K562 (cell line): Measurements from ENCODE around the gene ZSCAN22. TPM values are rescaled to one million over a fixed set of nuclear protein-coding genes. Genes with fewer than 3 reads are reported as not detected.

Experiments used
- CHD1 ChIP-seq: fragments of 200-600 bp; sonication (generic); IDR thresholded peaks from one replicate; pipeline ENCODE4 v1.6.1; 2012; ENCODE audit warnings: mild to moderate bottlenecking, moderate library complexity, low read length, inconsistent platforms
- ESRRB ChIP-seq: fragments of 250-450 bp; sonication (Bioruptor Pico); IDR thresholded peaks from 2 replicates; pipeline ENCODE4 v1.5.0; 2020; ENCODE audit warnings: mild to moderate bottlenecking, moderate library complexity, borderline replicate concordance
- ETV1 ChIP-seq: fragments of 450-650 bp; conservative IDR thresholded peaks from 2 replicates; pipeline ENCODE4 v1.6.1; 2016; ENCODE audit warnings: missing genetic modification characterization, control low read depth, low read depth, missing compliant biosample characterization
- KDM1A ChIP-seq, 2 experiments: fragments of 450-650 bp; IDR thresholded peaks; 2 replicates each; pipeline ENCODE4 v1.6.1; 2016; ENCODE audit warnings: mild to moderate bottlenecking in 2 of 2
- MBD2 ChIP-seq: sonication (generic); IDR thresholded peaks from 2 replicates; pipeline ENCODE4 v1.6.1; 2016; ENCODE audit warnings: low read depth, borderline replicate concordance
- MEIS2 ChIP-seq: fragments of 450-650 bp; IDR thresholded peaks from 2 replicates; pipeline ENCODE4 v1.6.1; 2014; ENCODE audit warnings: mild to moderate bottlenecking; ENCODE audit not compliant: partially characterized antibody
- MYC ChIP-seq, 2 experiments: fragments of 250-450 bp in 1 of 2; sonication (Bioruptor Pico) in 1 of 2; IDR thresholded peaks; 2 replicates each; pipeline versions ENCODE4 v1.5.1 to v1.6.1; 2012 to 2021; ENCODE audit warnings: low read depth in 2 of 2, borderline replicate concordance in 1 of 2, improper control_type of control experiment in 1 of 2, low read length in 1 of 2, mild to moderate bottlenecking in 1 of 2, moderate library complexity in 1 of 2
- NFE2L1 ChIP-seq: fragments of 450-650 bp; IDR thresholded peaks from 2 replicates; pipeline ENCODE4 v1.6.1; 2016; ENCODE audit warnings: missing genetic modification characterization, low read depth, mild to moderate bottlenecking, missing compliant biosample characterization, moderate library complexity, borderline replicate concordance
- POLR3G ChIP-seq: IDR thresholded peaks from 2 replicates; pipeline ENCODE4 v1.6.1; 2011; ENCODE audit not compliant: insufficient read length, insufficient replicate concordance; ENCODE audit errors: extremely low read depth
- PYGO2 ChIP-seq: fragments of 450-650 bp; IDR thresholded peaks from 2 replicates; pipeline ENCODE4 v1.6.1; 2016; ENCODE audit warnings: mild to moderate bottlenecking, missing genetic modification characterization, moderate library complexity, missing compliant biosample characterization
- RCOR1 ChIP-seq, 2 experiments: IDR thresholded peaks; 2 replicates each; pipeline ENCODE4 v1.6.1; 2012; ENCODE audit warnings: low read depth in 2 of 2, low read length in 2 of 2, borderline replicate concordance in 1 of 2, improper control_type of control experiment in 1 of 2
- SP2 ChIP-seq: IDR thresholded peaks from 2 replicates; pipeline ENCODE4 v1.6.1; 2011; ENCODE audit warnings: mild to moderate bottlenecking, low read depth, low read length, moderate library complexity; ENCODE audit not compliant: poor library complexity, severe bottlenecking; ENCODE audit errors: extremely low read depth
- TCFL5 ChIP-seq: fragments of 250-450 bp; sonication (Bioruptor Pico); conservative IDR thresholded peaks from 2 replicates; pipeline ENCODE4 v1.6.1; 2021; ENCODE audit warnings: mild to moderate bottlenecking, moderate library complexity, matching md5 sums
- ZBTB17 ChIP-seq: fragments of 450-650 bp; formaldehyde crosslinking; IDR thresholded peaks from 2 replicates; pipeline ENCODE4 v1.4.0; 2020; ENCODE audit warnings: mild to moderate bottlenecking
- ZNF124 ChIP-seq: sonication (generic); formaldehyde crosslinking; IDR thresholded peaks from 2 replicates; pipeline ENCODE4 v1.8.1; 2022; ENCODE audit warnings: missing genetic modification reagents
- ZNF133 ChIP-seq: fragments of 250-450 bp; sonication (Bioruptor Pico); IDR thresholded peaks from 2 replicates; pipeline ENCODE4 v1.4.0; 2020; ENCODE audit warnings: mild to moderate bottlenecking
- ZNF561 ChIP-seq: fragments of 450-650 bp; formaldehyde crosslinking; conservative IDR thresholded peaks from 2 replicates; pipeline ENCODE4 v1.4.0; 2020; ENCODE audit warnings: mild to moderate bottlenecking, moderate library complexity
- ZNF77 ChIP-seq: fragments of 250-450 bp; sonication (Bioruptor Pico); IDR thresholded peaks from 2 replicates; pipeline ENCODE4 v1.5.0; 2020
- polyA plus RNA-seq, 8 experiments: library from polyadenylated mRNA; depleted of rRNA in 4 of 8; stranded (reverse) in 5 of 8; unstranded in 3 of 8; fragments of >200 nt; fragmentation: Nextera tagmentation in 2 of 8; fragmentation: Illumina TruSeq in 1 of 8; extraction: Ambion mirVana in 2 of 8; extraction: Trizol in 1 of 8; gene quantifications; 2 replicates each; pipeline versions ENCODE4 v1.2.1 to v1.2.3, GENCODE V29; 2011 to 2014; ENCODE audit warnings: inconsistent platforms in 1 of 8, missing spikeins in 1 of 8
- total RNA-seq, 7 experiments: library from RNA; depleted of rRNA in 6 of 7; stranded (reverse); fragments of >200 nt in 6 of 7; fragmentation: Illumina TruSeq in 2 of 7; extraction: Trizol in 2 of 7; gene quantifications; 2 replicates each; pipeline versions ENCODE4 v1.2.1 to v1.2.3, GENCODE V29; 2011 to 2021; ENCODE audit warnings: low replicate concordance in 1 of 7
- TF ChIP-seq, protein P1 (sequence below): fragments of 250-450 bp; sonication (Bioruptor Pico); IDR thresholded peaks from 2 replicates; pipeline ENCODE4 v1.8.0; 2022; ENCODE audit warnings: moderate library complexity, mild to moderate bottlenecking, inconsistent platforms
- TF ChIP-seq, protein P2 (sequence below): IDR thresholded peaks from 2 replicates; pipeline ENCODE4 v1.6.1; 2016; ENCODE audit warnings: missing genetic modification characterization, missing compliant biosample characterization
- TF ChIP-seq, protein P3 (sequence below): sonication (generic); formaldehyde crosslinking; IDR thresholded peaks from 2 replicates; pipeline ENCODE4 v1.8.1; 2022; ENCODE audit warnings: missing genetic modification reagents
- TF ChIP-seq, protein P4 (sequence below): sonication (generic); formaldehyde crosslinking; IDR thresholded peaks from 2 replicates; pipeline ENCODE4 v1.8.0; 2022; ENCODE audit warnings: mild to moderate bottlenecking, missing genetic modification reagents
- TF ChIP-seq, protein P5 (sequence below): sonication (generic); formaldehyde crosslinking; IDR thresholded peaks from 2 replicates; pipeline ENCODE4 v1.9.0; 2022; ENCODE audit warnings: mild to moderate bottlenecking, missing genetic modification reagents

Gene ZSCAN22
- total and polyA plus RNA-seq, 9 of the 15 experiments (the other 6 are each of a cell fraction or from before 2014, with no cell fraction given): 0.98 to 5.3 (median 3.0) TPM

DNA sequence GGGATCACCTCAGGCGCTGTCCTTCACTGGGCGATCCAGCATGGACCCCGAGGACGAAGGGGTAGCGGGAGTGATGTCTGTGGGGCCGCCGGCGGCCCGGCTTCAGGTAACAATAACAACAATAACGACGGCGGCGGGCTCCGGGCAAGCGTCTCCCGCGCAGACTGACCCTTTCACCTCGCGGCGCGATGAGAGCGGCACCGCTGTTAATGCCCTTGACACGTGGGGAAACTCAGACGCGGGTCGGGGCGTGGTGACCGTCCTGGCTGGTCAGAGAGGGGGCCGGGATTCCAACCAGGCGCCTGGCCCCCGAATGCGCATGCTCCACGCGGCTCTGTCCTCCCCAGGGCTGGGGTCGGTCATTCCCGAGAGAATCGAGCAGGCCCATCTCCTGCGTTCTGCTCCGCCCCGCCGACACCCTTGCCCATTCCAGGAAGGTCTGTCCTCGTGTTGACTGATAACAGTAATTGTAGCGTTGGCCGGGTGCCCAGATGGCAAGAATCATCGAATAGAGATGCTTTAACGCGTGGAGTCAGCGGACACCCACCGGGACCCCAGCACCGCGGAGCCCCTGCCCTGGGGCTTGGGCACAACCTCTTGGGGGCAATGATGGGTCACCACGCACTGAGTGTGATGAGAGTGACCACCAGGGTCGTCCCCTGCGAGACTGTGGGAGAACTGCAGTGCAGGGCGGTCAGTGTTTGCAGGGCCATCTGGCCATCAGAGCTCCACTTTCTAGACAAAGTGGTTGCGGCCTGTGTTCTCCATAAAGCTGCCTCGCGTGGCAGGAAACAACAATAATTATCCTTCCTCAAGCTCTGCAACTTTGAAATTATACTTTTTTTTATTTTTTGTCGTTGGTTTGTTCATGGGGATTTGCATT is 47.5 kb upstream of the ZSCAN22 start (continued):
- TF ChIP-seq POLR3G (no peak), MYC (IDR thresholded peaks at IDR 0.05; ENCODE audit: low read depth, low read length) (peak; percentile 59; the same call in 1 of the 2 replicates), MYC (CRISPR knock-in tag; IDR thresholded peaks at IDR 0.05; ENCODE audit: borderline replicate concordance, low read depth) (peak; percentile 90), NFE2L1 (tag) (no peak), RCOR1 (IDR thresholded peaks at IDR 0.05; ENCODE audit: borderline replicate concordance in 1 of 2, low read depth in 2 of 2, low read length in 2 of 2) (peak in 1 of 2 experiments; percentile 37; a peak in 1 of 4 replicates), KDM1A (IDR thresholded peaks at IDR 0.05) (no peak), MBD2 (no peak), TCFL5 (CRISPR knock-in tag) (no peak), ZBTB17 (CRISPR knock-in tag) (peak; percentile 90), ZNF133 (CRISPR knock-in tag) (peak; percentile 2; the same call in 1 of the 2 replicates), ZNF77 (no peak), MEIS2 (peak; percentile 64), CHD1 (peak; percentile 95), ETV1 (no peak), PYGO2 (no peak), ESRRB (CRISPR knock-in tag) (no peak), ZNF124 (CRISPR knock-in tag) (no peak), SP2 (no peak), ZNF561 (CRISPR knock-in tag) (no peak)
- TF ChIP-seq, protein P1, sequence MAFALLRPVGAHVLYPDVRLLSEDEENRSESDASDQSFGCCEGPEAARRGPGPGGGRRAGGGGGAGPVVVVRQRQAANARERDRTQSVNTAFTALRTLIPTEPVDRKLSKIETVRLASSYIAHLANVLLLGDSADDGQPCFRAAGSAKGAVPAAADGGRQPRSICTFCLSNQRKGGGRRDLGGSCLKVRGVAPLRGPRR (CRISPR knock-in tag): no peak
- TF ChIP-seq, protein P2, sequence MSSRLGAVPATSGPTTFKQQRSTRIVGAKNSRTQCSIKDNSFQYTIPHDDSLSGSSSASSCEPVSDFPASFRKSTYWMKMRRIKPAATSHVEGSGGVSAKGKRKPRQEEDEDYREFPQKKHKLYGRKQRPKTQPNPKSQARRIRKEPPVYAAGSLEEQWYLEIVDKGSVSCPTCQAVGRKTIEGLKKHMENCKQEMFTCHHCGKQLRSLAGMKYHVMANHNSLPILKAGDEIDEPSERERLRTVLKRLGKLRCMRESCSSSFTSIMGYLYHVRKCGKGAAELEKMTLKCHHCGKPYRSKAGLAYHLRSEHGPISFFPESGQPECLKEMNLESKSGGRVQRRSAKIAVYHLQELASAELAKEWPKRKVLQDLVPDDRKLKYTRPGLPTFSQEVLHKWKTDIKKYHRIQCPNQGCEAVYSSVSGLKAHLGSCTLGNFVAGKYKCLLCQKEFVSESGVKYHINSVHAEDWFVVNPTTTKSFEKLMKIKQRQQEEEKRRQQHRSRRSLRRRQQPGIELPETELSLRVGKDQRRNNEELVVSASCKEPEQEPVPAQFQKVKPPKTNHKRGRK (tag): no peak
- TF ChIP-seq, protein P3, sequence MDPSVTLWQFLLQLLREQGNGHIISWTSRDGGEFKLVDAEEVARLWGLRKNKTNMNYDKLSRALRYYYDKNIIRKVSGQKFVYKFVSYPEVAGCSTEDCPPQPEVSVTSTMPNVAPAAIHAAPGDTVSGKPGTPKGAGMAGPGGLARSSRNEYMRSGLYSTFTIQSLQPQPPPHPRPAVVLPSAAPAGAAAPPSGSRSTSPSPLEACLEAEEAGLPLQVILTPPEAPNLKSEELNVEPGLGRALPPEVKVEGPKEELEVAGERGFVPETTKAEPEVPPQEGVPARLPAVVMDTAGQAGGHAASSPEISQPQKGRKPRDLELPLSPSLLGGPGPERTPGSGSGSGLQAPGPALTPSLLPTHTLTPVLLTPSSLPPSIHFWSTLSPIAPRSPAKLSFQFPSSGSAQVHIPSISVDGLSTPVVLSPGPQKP (CRISPR knock-in tag): no peak
- TF ChIP-seq, protein P4, sequence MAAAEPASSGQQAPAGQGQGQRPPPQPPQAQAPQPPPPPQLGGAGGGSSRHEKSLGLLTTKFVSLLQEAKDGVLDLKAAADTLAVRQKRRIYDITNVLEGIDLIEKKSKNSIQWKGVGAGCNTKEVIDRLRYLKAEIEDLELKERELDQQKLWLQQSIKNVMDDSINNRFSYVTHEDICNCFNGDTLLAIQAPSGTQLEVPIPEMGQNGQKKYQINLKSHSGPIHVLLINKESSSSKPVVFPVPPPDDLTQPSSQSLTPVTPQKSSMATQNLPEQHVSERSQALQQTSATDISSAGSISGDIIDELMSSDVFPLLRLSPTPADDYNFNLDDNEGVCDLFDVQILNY (CRISPR knock-in tag): peak; percentile 63; the same call in 1 of the 2 replicates
- TF ChIP-seq, protein P5, sequence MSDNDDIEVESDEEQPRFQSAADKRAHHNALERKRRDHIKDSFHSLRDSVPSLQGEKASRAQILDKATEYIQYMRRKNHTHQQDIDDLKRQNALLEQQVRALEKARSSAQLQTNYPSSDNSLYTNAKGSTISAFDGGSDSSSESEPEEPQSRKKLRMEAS: peak; percentile 84
